ENCODE results near the gene ECPAS.

- TF ChIP-seq GATA3 (IDR thresholded peaks at IDR 0.05; ENCODE audit: low read depth, low read length): no peak
- TF ChIP-seq GATA2 (IDR thresholded peaks at IDR 0.05; ENCODE audit: low read depth, low read length): no peak
These were observed 31.9 kb upstream of the ECPAS start for GRCh38 chr9:111516061-111516465.

All from SH-SY5Y (cell line).